ENCODE results near the gene PIK3R5.

DNA sequence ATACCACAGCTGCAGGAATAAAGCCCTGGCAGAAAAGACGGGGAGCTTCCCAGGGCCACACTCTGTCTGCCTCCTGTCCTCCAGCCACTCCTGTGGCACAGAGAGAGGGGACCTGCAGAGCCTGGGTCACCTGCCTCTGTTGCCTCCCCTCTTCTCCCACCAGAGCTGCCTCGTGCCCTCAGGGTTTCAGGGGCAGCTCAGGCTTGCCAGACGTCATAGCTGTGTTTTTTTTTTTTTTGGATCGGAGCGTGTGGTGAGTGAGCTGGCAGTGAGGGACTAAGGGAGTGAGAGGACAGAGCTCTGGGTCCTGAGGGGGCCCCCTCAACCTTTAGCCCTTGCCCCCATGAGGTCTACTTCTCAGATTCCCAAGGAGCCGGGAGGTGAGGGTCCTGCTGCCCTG is 100.1 kb downstream of the PIK3R5 start:
- TF ChIP-seq, protein P1, sequence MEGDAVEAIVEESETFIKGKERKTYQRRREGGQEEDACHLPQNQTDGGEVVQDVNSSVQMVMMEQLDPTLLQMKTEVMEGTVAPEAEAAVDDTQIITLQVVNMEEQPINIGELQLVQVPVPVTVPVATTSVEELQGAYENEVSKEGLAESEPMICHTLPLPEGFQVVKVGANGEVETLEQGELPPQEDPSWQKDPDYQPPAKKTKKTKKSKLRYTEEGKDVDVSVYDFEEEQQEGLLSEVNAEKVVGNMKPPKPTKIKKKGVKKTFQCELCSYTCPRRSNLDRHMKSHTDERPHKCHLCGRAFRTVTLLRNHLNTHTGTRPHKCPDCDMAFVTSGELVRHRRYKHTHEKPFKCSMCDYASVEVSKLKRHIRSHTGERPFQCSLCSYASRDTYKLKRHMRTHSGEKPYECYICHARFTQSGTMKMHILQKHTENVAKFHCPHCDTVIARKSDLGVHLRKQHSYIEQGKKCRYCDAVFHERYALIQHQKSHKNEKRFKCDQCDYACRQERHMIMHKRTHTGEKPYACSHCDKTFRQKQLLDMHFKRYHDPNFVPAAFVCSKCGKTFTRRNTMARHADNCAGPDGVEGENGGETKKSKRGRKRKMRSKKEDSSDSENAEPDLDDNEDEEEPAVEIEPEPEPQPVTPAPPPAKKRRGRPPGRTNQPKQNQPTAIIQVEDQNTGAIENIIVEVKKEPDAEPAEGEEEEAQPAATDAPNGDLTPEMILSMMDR (IDR thresholded peaks at IDR 0.05; ENCODE audit: insufficient read depth, low read depth, low read length): no peak
- no peak for TF ChIP-seq EZH2 (IDR thresholded peaks at IDR 0.05; ENCODE audit: insufficient read depth, low read length)

Measured in astrocyte (in vitro differentiated cells and primary cell).